HG02759 (cell line): ENCODE data around the gene FBXO24.
"Not testable (repeated sequence)": the region's sequence is repeated elsewhere in the genome, so short reads cannot be mapped to it uniquely, and the experiment has no call there.

ENCODE experiments used
- ATAC-seq: cut with Tn5 transposase; IDR thresholded peaks from one replicate; pipeline ENCODE4 v1.9.1; 2021; ENCODE audit warnings: mild to moderate bottlenecking, moderate library complexity; ENCODE audit not compliant: unreplicated experiment

The FBXO24 gene

GRCh38 chr7:100559127-100559526 is 27.0 kb upstream of the FBXO24 start:
- no peak for ATAC-seq

DNA sequence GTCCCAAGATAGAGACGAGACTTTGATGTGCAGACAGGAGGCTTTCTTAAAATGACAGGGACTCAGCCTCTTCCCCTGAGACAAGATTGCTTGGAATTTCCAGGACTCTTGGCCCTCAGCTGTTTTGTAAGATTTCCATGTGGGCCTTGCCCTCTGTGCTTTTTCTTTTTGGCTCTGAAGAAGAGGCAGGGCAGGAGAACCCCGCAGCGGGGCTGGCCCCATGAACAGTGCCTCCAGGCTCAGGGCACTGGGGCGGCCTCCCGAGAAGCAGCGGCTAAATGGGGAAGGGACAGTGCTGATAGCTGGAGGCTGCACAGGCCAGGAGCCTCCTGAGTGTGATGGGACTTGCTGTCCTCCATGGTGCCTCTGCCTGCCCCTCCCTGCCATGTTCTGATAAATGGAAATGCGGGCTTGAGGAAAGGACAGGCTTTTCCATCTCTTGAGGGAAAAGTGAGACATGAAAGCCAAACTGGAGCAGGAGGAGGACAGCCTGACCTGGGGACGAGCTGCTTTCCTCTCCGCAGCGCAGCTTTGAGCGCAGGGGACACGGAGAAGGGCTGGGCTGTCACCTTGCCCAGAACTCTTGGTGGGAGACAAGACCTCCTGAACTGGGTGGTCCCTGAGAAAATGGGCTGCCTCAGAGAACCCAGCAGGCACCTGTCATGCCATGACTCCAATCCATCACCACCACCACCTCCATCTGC is 24.5 kb upstream of the FBXO24 start:
- ATAC-seq, result no peak

- no peak for ATAC-seq
Measured at GRCh38 chr7:100562195-100563099, 23.7 kb upstream of the FBXO24 start.

DNA sequence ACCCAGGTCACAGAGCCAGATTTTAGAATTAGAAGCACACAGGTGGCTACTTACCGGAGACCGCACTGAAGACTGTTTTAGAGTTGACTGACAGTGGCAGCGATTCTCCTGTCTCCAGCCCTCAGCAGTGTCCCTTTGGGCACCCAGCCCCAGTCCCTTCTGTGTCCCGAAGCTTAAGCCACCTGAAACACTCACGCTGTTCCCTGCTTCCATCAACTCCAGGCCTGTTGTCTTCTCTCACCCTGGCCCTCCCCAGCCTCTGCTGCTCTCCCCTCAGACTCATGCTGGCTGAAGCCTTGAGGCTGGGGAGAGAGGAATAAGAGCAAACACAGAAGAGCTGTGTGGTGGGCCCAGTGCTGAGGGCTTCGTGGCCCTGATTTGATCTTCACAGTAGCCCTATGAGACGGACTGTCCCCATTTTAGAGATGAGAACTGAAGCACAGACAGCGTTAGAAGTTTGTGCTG is 23.0 kb upstream of the FBXO24 start:
- ATAC-seq, result no peak

DNA sequence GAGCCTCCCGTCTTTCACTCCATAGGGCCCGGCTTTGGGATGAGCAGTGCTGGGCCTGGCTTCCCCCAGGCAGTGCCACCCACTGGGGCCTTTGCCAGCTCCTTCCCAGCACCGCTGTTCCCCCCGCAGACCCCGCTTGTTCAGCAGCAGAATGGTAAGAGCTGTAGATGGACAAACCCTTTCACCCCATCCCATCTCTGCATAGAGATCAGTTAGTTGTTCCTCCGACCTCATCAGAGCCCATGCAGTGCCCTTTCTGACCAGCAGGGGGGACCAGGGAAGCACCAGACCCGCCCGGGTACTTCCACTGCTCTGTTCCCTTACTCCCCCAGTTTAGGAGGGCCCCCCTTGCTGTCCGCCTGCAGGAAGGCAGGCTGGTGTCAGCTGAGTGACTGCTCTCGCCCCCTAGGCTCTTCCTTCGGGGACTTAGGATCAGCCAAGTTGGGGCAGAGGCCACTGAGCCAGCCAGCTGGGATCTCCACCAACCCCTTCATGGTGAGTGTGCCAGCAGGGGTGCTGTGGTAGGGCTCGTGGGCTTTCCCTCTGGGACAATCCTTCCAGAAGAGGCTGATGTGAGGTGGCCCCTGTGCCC is 22.2 kb upstream of the FBXO24 start:
- ATAC-seq, result peak; percentile 46

DNA sequence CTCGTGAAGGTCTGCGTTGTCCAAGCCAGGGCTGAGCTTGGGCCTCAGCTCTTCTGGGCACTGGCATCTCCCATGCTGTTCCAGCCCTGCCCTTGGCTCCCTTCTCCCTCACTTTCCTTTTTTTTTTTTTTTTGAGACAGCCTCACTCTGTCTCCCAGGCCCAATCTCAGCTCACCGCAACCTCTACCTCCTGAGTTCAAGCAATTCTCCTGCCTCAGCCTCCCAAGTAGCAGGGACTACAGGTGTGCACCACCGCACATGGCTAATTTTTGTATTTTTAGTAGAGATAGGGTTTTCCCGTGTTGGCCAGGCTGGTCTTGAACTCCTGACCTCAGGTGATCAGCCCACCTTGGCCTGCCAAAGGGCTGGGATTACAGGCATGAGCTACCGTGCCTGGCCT is 21.7 kb upstream of the FBXO24 start:
- ATAC-seq, result not testable (repeated sequence)

DNA sequence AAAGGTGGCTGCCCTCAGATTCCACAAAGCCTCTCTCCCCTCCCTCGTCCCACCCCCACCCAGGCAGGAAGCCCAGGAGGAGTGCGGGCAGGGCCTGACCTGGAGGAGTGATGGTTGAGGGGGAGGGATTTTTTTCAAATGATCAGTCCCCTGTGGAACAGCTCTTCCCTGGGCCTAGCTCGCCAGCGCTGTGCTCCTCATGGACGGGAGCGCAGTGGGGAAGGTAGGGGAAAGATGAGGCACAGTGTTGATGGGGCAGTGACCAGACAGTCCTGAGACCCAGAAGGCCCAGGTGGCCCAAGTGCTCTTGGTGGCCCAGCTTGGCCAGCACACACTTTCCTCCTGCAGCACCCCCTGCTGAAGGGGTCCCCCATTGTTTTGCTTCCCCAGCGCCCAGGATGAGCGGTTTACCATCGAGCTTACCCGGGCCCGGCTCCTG is 21.0 kb upstream of the FBXO24 start:
- no peak for ATAC-seq

GRCh38 chr7:100566018-100566531 is 20.1 kb upstream of the FBXO24 start:
- ATAC-seq, result no peak

DNA sequence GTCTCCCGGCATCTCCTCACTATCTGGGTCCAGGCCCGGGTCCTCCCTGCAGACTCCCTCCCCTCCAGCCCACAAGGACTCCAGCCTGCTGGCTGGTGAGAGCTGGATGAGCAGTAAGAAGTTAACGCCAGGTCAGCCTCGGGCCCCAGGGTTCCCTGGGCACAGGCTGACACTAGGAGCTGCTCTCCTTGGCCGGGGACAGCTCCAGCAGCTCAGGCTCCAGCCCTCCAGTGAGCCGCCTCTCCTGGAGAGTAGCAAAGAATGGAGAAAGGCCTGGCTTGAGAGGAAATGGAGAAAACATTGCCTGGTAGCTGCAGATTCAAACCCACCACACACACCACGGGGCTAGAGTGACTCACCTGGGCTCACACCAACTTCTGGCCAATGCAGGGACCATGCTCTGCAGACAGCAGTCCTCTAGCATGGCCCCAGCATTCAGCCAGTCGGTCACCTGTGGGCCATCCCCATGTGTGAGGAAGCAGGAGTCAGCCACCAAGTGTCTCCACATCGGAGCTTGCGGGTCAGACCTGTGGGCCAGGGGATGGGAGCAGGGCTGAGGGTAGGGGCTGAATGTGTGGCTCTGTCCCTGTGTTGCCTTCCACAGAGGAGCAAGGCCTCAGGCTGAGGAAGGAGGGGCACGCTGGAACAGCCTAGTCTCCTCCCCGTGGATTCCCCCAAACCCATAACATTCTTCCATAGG is 18.9 kb upstream of the FBXO24 start:
- no peak for ATAC-seq

- no peak for ATAC-seq
Measured at GRCh38 chr7:100567751-100568175, 18.4 kb upstream of the FBXO24 start.

DNA sequence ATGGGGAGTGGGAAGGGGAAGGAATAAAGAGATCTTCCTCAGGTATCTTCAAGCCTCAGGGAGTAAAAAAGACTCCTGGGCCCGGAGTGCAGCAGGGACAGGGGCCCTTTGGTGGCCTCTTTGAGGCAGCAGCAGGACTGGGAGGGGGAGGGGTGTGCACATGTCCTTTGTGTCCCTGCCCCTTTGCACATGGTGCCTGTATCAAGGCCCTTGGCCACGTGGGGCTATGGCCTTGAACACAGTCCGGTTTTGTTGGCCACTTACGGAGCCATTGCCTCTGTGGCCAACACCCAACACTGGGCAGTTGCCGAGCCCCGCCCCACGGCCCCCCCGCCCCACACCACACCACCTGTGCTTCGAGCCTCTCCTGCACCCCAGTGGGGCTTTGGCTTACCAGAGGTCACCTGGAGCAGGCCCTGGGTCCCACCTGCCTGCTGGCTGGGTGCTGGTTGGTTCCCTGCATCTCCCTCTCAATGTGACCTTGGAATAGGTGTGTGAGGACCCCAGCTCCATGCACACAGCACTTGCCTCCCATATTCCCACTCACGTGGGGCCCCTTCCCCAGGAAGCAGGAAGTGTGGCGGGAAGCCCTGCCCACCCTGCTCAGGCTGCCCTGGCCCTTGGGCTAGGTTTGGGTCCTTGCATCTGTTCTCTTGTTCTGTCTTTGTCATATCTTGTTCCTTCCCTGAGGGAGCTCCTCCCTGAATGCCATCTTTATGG is 17.8 kb upstream of the FBXO24 start:
- ATAC-seq, result no peak

DNA sequence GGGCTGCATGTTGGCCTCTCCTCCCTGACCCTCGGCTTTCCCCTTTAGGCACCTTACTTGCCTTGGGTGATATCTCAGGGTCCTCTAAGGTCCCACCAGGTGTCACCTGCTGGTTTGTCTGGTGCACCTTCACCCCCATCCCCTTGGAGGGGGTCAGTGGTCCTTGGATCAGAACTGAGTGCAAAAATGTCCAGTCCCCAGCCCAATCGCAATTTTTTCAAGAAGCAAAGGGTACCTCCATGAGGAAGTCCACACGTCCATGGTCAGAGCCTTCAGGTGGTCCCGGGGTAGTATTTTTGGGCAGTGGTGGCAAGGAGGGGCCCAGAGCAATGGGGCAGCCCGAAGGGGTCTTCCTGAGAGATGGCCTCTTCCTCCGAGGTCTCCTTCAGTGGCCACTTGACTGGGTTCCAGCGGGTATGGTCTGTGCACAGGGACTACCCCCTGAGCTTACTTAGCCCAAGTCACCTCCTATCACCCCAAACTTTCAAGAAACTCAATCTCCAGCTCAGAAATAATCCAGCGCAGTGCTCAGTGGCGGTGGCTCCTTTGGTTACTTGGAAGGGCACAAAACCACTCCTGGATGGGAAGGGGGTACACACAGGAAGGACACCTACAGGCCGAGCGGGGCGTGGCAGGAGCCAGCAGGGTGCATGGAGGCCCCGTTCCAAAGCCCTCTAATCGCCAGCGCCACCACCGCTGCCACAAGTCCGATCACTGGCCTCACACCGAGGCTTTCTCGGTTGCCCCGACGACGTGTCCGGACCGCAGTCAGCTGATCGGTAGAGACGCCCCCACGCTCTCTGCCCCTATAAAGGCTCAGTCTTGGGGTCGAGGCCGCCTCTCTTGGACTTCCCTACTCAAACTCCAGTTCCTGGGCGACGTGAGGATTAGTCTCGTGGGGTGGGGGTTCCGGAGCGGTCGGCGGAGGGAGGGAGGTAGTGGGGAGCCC is 17.0 kb upstream of the FBXO24 start:
- peak; percentile 44 for ATAC-seq

DNA sequence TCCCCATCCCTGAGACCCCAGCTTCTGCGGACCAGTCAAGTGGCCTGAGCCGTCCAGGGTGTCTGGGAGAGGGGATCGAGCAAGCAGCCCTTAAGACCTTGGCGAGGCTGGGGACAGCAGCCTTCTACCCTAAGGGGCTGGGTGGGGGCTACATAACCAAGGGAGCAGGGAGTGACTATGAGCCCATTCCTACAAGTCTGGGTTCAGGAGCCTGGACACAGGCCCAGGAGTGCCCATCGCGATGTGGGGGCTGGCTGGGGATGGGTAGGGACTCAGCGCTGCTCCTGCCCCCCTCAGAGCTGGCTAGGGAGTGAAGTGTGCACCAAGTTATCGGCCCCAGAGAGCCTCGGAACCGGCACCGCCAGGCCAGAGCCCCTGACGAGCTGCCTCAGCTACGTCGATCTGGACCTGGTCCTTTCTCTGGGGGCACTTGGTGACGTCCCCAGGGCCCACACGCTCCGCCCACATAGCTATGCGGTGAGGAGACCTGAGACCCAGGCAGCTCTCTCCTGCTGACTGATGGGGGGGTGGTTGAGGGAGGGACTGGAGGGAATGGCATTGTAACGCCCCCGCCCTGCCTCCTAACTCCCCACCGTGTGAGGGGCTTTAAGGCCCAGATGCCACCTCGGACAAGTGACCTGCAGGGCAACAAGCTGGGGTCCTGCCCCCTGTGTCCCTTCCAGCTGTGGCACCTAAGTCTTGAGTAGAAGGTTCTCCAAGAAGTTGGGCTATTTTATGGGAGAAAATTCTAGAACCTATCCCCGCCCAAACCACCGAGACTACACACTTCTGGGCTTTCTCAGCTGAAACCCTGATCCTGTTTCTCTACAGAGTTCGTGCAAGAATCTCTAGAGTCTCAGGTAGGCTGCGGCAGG is 14.9 kb upstream of the FBXO24 start:
- ATAC-seq, result no peak

DNA sequence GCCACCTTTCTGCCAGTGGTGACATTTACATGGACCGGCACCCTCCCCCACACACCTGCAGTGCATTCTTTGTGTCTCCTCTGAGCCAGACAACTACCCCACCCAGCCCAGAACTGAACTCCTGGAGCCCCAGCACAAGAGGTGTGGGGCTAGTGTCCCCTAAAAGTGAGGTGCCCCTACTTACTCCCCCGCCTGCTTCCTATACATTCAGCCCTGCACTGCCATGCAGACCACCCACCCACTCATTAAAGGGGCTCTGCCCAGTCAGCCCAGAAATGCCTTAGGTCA is 14.4 kb upstream of the FBXO24 start:
- ATAC-seq, result no peak

- ATAC-seq, result no peak
Measured at GRCh38 chr7:100572281-100572948, 13.7 kb upstream of the FBXO24 start.

- no peak for ATAC-seq
Measured at GRCh38 chr7:100572949-100573675, 13.0 kb upstream of the FBXO24 start.
